Sigmoid colon (tissue), 7 donors: Measurements from ENCODE around the gene CASP10. TPM values are rescaled to one million over a fixed set of nuclear protein-coding genes. Genes with fewer than 3 reads are reported as not detected.

Experiments used
- DNase-seq: peaks from one replicate; pipeline ENCODE4 v3.0.0-alpha.2; 2019
- H3K27ac ChIP-seq, 4 donors: fragments of 200-600 bp; sonication (generic); one replicate each; pipeline ENCODE4 v1.5.1; 2016 to 2019; ENCODE audit warnings: mild to moderate bottlenecking in 1 of 4
- H3K27me3 ChIP-seq, 3 donors: fragments of 200-600 bp; sonication (generic); one replicate each; pipeline ENCODE4 v1.5.1; 2019; ENCODE audit warnings: mild to moderate bottlenecking in 1 of 3
- H3K36me3 ChIP-seq, 4 donors: fragments of 200-600 bp; sonication (generic); one replicate each; pipeline ENCODE4 v1.5.1; 2016 to 2019
- H3K4me1 ChIP-seq, 4 donors: fragments of 200-600 bp; sonication (generic); one replicate each; pipeline ENCODE4 v1.5.1; 2017 to 2019
- H3K4me3 ChIP-seq, 4 donors: fragments of 200-600 bp; sonication (generic); one replicate each; pipeline ENCODE4 v1.5.1; 2017 to 2019; ENCODE audit warnings: mild to moderate bottlenecking in 2 of 4, moderate library complexity in 1 of 4
- H3K9me3 ChIP-seq, 4 donors: fragments of 200-600 bp in 3 of 4; sonication (generic) in 3 of 4; one replicate each; pipeline versions ENCODE4 v1.5.1 to v1.6.1; 2013 to 2019
- CTCF ChIP-seq, 4 experiments: fragments of 450-650 bp in 3 of 4; fragments of 200-600 bp in 1 of 4; IDR thresholded peaks; one replicate each; pipeline ENCODE4 v1.5.1; 2016 to 2019; ENCODE audit warnings: antibody characterized with exemption in 4 of 4, mild to moderate bottlenecking in 3 of 4, moderate library complexity in 2 of 4
- EP300 ChIP-seq, 4 donors: sonication (generic); formaldehyde crosslinking; IDR thresholded peaks; one replicate each; pipeline ENCODE4 v1.6.1; 2017; ENCODE audit warnings: antibody characterized with exemption in 4 of 4
- POLR2A ChIP-seq, 2 donors: fragments of 450-650 bp; IDR thresholded peaks; one replicate each; pipeline ENCODE4 v1.6.1; 2016; ENCODE audit warnings: antibody characterized with exemption in 2 of 2, mild to moderate bottlenecking in 2 of 2, moderate library complexity in 2 of 2
- POLR2AphosphoS5 ChIP-seq, 4 donors: sonication (generic); formaldehyde crosslinking; IDR thresholded peaks; one replicate each; pipeline ENCODE4 v1.6.1; 2017; ENCODE audit warnings: antibody characterized with exemption in 4 of 4
- WGBS, 2 donors: extraction: QIAGEN DNeasy Blood & Tissue Kit; methylation state at CpG; one replicate each; pipeline ENCODE4 v1.1.7; 2013; 5-methylcytosine and 5-hydroxymethylcytosine counted together
- intact Hi-C: fragments of 100-400 bp; cut with DNase I; formaldehyde crosslinking; loops from one replicate; pipeline ENCODE4 v1.15.1; 2023
- polyA plus RNA-seq, 3 donors: library from polyadenylated mRNA; stranded (reverse); fragments of 200-250 nt; gene quantifications; one replicate each; pipeline ENCODE4 v1.2.3, GENCODE V29; 2013
- total RNA-seq, 4 donors: library from RNA; depleted of rRNA; stranded (reverse); fragments of >200 nt; gene quantifications; one replicate each; pipeline ENCODE4 v1.1.0, GENCODE V29; 2016
- donor health status: healthy with polysubstance abuse.
- donor health status: Bipolar disorder and iron deficiency.
- donor health status: healthy.

CASP10 gene
- total and polyA plus RNA-seq, 7 donors: 3.9 to 26.9 (median 11.4) TPM

GRCh38 chr2:201196003-201196402 is 13.1 kb downstream of the CASP10 start:
- Histone ChIP-seq H3K27ac (no peak overlapping the region), H3K4me3 (no peak overlapping the region), H3K4me1 (no peaks in the 10 kb centered on the region), H3K27me3 (no peaks in the 10 kb centered on the region), H3K36me3 (no peaks in the 10 kb centered on the region), H3K9me3 (no peaks in the 10 kb centered on the region)
- no peak for TF ChIP-seq POLR2AphosphoS5 (IDR thresholded peaks at IDR 0.05)
- intact Hi-C loops: no loop called here
- WGBS, 2 donors: 52 to 72% methylated on average over 3 of the region's 3 CpGs
- no peak for DNase-seq

- no peak overlapping the region for H3K27ac ChIP-seq
- no peaks in the 10 kb centered on the region for H3K9me3 ChIP-seq
- H3K36me3 ChIP-seq: no peaks in the 10 kb centered on the region
- no peak for DNase-seq
- no peak overlapping the region for H3K4me3 ChIP-seq
- no peaks in the 10 kb centered on the region for H3K27me3 ChIP-seq
- WGBS, 2 donors: 98 to 100% methylated on average over 1 of the region's 1 CpG
- intact Hi-C loops: no loop called here
- no peak for TF ChIP-seq EP300 (IDR thresholded peaks at IDR 0.05)
- TF ChIP-seq POLR2AphosphoS5 (IDR thresholded peaks at IDR 0.05): no peak
- TF ChIP-seq POLR2A (IDR thresholded peaks at IDR 0.05): no peak
- TF ChIP-seq CTCF (IDR thresholded peaks at IDR 0.05): no peak
- H3K4me1 ChIP-seq: no peaks in the 10 kb centered on the region
These were observed 13.9 kb downstream of the CASP10 start for GRCh38 chr2:201196803-201197202.

- no peak for DNase-seq
- Histone ChIP-seq H3K27me3 (no peaks in the 10 kb centered on the region), H3K27ac (no peak overlapping the region), H3K4me3 (no peak overlapping the region), H3K36me3 (no peaks in the 10 kb centered on the region), H3K4me1 (no peaks in the 10 kb centered on the region), H3K9me3 (no peaks in the 10 kb centered on the region)
- 77 to 87% methylated on average over 4 of the region's 4 CpGs for WGBS, 2 donors
- intact Hi-C loops: no loop called here
- TF ChIP-seq EP300 (IDR thresholded peaks at IDR 0.05): no peak
- TF ChIP-seq POLR2A (IDR thresholded peaks at IDR 0.05): no peak
- TF ChIP-seq CTCF (IDR thresholded peaks at IDR 0.05): no peak
- TF ChIP-seq POLR2AphosphoS5 (IDR thresholded peaks at IDR 0.05): no peak
These were observed 14.8 kb downstream of the CASP10 start for GRCh38 chr2:201197781-201198180.

GRCh38 chr2:201199847-201200246 is 16.9 kb downstream of the CASP10 start:
- DNase-seq: no peak
- no peak overlapping the region for H3K27ac ChIP-seq
- peaks cover 0 to 19% (median 12%) of the 10 kb centered on the region in 4 donors for H3K4me1 ChIP-seq
- no peak for TF ChIP-seq EP300 (IDR thresholded peaks at IDR 0.05)
- TF ChIP-seq POLR2A (IDR thresholded peaks at IDR 0.05): no peak
- no peak for TF ChIP-seq POLR2AphosphoS5 (IDR thresholded peaks at IDR 0.05)
- TF ChIP-seq CTCF (IDR thresholded peaks at IDR 0.05): no peak
- H3K9me3 ChIP-seq: no peaks in the 10 kb centered on the region
- 82 to 84% methylated on average over 5 of the region's 5 CpGs for WGBS, 2 donors
- no peak overlapping the region for H3K4me3 ChIP-seq
- no peaks in the 10 kb centered on the region for H3K36me3 ChIP-seq
- intact Hi-C loops: no loop called here
- H3K27me3 ChIP-seq: no peaks in the 10 kb centered on the region

GRCh38 chr2:201200345-201200744 is 17.4 kb downstream of the CASP10 start:
- no peak overlapping the region for H3K4me3 ChIP-seq
- H3K36me3 ChIP-seq: no peaks in the 10 kb centered on the region
- intact Hi-C loops: no loop called here
- TF ChIP-seq POLR2AphosphoS5 (IDR thresholded peaks at IDR 0.05) (no peak), CTCF (IDR thresholded peaks at IDR 0.05) (no peak), POLR2A (IDR thresholded peaks at IDR 0.05) (no peak), EP300 (IDR thresholded peaks at IDR 0.05) (no peak)
- DNase-seq: no peak
- H3K27me3 ChIP-seq: no peaks in the 10 kb centered on the region
- 84 to 87% methylated on average over 8 of the region's 8 CpGs for WGBS, 2 donors
- peaks cover 0 to 21% (median 12%) of the 10 kb centered on the region in 4 donors for H3K4me1 ChIP-seq
- H3K9me3 ChIP-seq: no peaks in the 10 kb centered on the region
- H3K27ac ChIP-seq: no peak overlapping the region
